ENCODE measurements around the gene SAA2. TPM values are rescaled to one million over a fixed set of nuclear protein-coding genes. Genes with fewer than 3 reads are reported as not detected.
"Not testable (repeated sequence)": the region's sequence is repeated elsewhere in the genome, so short reads cannot be mapped to it uniquely, and the experiment has no call there.

The SAA2 gene
- polyA plus RNA-seq (2014; cell fraction: cytosol; rRNA removed) = not detected in 2 replicates
- not detected in 2 replicates for polyA plus RNA-seq (2014; cell fraction: nucleus; rRNA removed)

GRCh38 chr11:18248561-18248960, at the start of gene SAA2:
SAA2 (minus strand) TSS chr11:18248668; CDS start chr11:18248011, 657 bp downstream.
- DNase-seq (ENCODE audit: low spot score) = no peak

- DNase-seq (ENCODE audit: low spot score) = no peak
Measured at GRCh38 chr11:18295316-18295715, 46.8 kb upstream of the SAA2 start.

GRCh38 chr11:18294862-18295261, 46.4 kb upstream of the SAA2 start:
- no peak for DNase-seq (ENCODE audit: low spot score)

GRCh38 chr11:18288911-18289310, 40.4 kb upstream of the SAA2 start:
- no peak for DNase-seq (ENCODE audit: low spot score)

GRCh38 chr11:18285841-18286240, 37.4 kb upstream of the SAA2 start:
- DNase-seq (ENCODE audit: low spot score) = no peak

- no peak for DNase-seq (ENCODE audit: low spot score)
Measured at GRCh38 chr11:18282626-18283025, 34.2 kb upstream of the SAA2 start.

GRCh38 chr11:18280438-18281045, 32.1 kb upstream of the SAA2 start:
- no peak for DNase-seq (ENCODE audit: low spot score)

- no peak for DNase-seq (ENCODE audit: low spot score)
Measured at GRCh38 chr11:18277565-18278271, 29.2 kb upstream of the SAA2 start.

GRCh38 chr11:18271206-18271605, 22.7 kb upstream of the SAA2 start:
- no peak for DNase-seq (ENCODE audit: low spot score)

- DNase-seq (ENCODE audit: low spot score) = no peak
Measured at GRCh38 chr11:18270102-18270501, 21.6 kb upstream of the SAA2 start.

- not testable (repeated sequence) for DNase-seq (ENCODE audit: low spot score)
Measured at GRCh38 chr11:18269252-18269651, 20.8 kb upstream of the SAA2 start.

- DNase-seq (ENCODE audit: low spot score) = not testable (repeated sequence)
Measured at GRCh38 chr11:18267335-18268133, 19.1 kb upstream of the SAA2 start.

GRCh38 chr11:18265949-18266348, 17.5 kb upstream of the SAA2 start, which contains the start of gene SAA1:
SAA1 (plus strand) TSS chr11:18266264; CDS start chr11:18266888, 624 bp downstream.
- no peak for DNase-seq (ENCODE audit: low spot score)

GRCh38 chr11:18264677-18265555, 16.4 kb upstream of the SAA2 start:
- no peak for DNase-seq (ENCODE audit: low spot score)

GRCh38 chr11:18264035-18264434, 15.6 kb upstream of the SAA2 start:
- DNase-seq (ENCODE audit: low spot score) = no peak

- DNase-seq (ENCODE audit: low spot score) = not testable (repeated sequence)
Measured at GRCh38 chr11:18262681-18263350, 14.3 kb upstream of the SAA2 start.

GRCh38 chr11:18261721-18262120, 13.3 kb upstream of the SAA2 start:
- no peak for DNase-seq (ENCODE audit: low spot score)

GRCh38 chr11:18259259-18259658, 10.8 kb upstream of the SAA2 start:
- no peak for DNase-seq (ENCODE audit: low spot score)

GRCh38 chr11:18254781-18255361, 6.4 kb upstream of the SAA2 start:
- DNase-seq (ENCODE audit: low spot score) = no peak

- DNase-seq (ENCODE audit: low spot score) = no peak
Measured at GRCh38 chr11:18253778-18254338, 5.4 kb upstream of the SAA2 start.

All from SK-N-DZ (cell line).